ENCODE data around the gene LONRF2.

DNA sequence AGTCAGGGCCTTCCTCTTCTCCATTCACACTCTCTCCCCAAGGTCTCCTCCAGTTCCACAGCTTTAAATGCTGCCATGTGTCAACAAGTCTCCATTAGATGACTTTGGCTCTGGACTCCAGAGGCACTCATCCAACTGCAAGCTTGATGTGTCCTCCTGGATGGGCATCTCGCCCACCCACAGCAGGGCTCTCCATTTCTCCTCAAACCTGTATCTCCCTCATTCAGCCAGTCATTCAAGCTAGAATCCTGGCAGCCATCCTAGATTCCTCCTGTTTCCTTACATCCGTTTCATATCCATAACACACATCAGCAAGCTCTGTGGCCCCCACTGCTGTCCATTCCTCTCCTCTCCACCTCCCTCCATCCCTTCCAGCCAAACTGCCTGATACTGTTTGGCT, 91.5 kb downstream of the LONRF2 start:
- TF ChIP-seq, protein P1, sequence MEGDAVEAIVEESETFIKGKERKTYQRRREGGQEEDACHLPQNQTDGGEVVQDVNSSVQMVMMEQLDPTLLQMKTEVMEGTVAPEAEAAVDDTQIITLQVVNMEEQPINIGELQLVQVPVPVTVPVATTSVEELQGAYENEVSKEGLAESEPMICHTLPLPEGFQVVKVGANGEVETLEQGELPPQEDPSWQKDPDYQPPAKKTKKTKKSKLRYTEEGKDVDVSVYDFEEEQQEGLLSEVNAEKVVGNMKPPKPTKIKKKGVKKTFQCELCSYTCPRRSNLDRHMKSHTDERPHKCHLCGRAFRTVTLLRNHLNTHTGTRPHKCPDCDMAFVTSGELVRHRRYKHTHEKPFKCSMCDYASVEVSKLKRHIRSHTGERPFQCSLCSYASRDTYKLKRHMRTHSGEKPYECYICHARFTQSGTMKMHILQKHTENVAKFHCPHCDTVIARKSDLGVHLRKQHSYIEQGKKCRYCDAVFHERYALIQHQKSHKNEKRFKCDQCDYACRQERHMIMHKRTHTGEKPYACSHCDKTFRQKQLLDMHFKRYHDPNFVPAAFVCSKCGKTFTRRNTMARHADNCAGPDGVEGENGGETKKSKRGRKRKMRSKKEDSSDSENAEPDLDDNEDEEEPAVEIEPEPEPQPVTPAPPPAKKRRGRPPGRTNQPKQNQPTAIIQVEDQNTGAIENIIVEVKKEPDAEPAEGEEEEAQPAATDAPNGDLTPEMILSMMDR (IDR thresholded peaks at IDR 0.05; ENCODE audit: insufficient read depth, low read length) = no peak
- TF ChIP-seq GABPA (IDR thresholded peaks at IDR 0.05; ENCODE audit: low read depth) (no peak), POLR2AphosphoS5 (IDR thresholded peaks at IDR 0.05; ENCODE audit: low read depth) (no peak), SPI1 (IDR thresholded peaks at IDR 0.05; ENCODE audit: borderline replicate concordance, low read depth) (no peak)
- TF ChIP-seq, protein P2, sequence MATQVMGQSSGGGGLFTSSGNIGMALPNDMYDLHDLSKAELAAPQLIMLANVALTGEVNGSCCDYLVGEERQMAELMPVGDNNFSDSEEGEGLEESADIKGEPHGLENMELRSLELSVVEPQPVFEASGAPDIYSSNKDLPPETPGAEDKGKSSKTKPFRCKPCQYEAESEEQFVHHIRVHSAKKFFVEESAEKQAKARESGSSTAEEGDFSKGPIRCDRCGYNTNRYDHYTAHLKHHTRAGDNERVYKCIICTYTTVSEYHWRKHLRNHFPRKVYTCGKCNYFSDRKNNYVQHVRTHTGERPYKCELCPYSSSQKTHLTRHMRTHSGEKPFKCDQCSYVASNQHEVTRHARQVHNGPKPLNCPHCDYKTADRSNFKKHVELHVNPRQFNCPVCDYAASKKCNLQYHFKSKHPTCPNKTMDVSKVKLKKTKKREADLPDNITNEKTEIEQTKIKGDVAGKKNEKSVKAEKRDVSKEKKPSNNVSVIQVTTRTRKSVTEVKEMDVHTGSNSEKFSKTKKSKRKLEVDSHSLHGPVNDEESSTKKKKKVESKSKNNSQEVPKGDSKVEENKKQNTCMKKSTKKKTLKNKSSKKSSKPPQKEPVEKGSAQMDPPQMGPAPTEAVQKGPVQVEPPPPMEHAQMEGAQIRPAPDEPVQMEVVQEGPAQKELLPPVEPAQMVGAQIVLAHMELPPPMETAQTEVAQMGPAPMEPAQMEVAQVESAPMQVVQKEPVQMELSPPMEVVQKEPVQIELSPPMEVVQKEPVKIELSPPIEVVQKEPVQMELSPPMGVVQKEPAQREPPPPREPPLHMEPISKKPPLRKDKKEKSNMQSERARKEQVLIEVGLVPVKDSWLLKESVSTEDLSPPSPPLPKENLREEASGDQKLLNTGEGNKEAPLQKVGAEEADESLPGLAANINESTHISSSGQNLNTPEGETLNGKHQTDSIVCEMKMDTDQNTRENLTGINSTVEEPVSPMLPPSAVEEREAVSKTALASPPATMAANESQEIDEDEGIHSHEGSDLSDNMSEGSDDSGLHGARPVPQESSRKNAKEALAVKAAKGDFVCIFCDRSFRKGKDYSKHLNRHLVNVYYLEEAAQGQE (IDR thresholded peaks at IDR 0.05; ENCODE audit: insufficient replicate concordance, low read depth) = no peak

Measured in HL-60 (cell line).